ENCODE data around the gene FXYD6.
"Not testable (repeated sequence)": the region's sequence is repeated elsewhere in the genome, so short reads cannot be mapped to it uniquely, and the experiment has no call there.

The FXYD6 gene, protein sequence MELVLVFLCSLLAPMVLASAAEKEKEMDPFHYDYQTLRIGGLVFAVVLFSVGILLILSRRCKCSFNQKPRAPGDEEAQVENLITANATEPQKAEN

DNA sequence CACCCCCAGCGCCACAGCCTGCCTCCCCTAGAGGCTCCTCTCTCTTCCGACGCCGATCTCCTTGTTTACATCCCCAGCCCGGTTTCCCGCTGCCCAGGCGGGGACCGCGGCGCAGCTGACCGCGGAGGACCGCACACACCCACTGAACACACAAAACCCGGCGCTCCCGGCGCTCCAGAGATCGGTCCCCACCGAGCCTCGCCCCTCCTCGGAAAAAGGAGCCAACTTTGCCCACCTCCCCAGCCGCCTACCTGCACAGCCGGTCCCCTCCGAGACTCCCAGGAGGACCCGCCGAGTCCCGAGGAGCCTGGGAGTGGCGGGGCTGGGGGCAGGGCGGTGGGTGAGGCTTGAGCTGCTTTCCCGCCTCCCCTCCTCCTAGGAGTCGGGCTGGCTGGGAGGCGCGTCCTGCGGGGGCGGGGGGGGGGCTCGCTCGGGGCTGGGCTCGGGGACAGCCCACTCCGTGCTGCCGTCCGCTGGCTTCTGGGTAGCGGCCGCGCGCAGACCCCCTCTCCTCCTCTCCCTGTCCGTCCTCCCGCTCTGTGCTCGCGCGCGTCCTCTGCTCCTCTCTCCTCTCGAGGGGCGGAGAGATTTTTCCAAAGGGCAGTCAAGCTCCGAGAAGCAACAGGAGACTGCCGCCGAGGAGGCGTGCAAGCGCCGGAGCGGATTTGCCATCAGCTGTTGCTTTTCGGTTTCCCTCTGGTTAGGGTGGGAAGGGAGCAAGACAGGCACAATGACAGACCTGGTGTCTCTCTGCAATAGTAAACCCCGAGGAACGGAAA, at the start of gene FXYD6:
Gene FXYD6, minus strand, starts transcription at position 318 of the 779 bp plus-strand sequence. CDS start 33,882 bp downstream, outside the sequence.
- no peak for DNase-seq

DNA sequence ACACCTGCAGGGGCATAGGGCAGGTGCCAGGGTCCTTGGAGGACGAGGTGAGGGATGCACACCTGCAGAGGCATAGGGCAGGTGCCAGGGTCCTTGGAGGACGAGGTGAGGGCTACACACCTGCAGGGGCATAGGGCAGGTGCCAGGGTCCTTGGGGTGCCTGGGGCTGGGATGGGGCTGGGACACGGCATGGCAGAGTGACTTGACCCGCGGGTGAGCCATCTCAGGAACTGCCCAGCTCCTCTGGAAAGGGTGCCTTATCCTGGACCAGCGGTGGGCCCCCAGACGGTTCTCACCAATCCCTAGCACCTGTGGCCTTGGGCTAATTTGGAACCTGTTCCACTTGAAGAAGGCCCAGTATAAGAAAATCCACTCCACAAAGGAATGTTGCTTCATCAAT, 49.7 kb upstream of the FXYD6 start:
- not testable (repeated sequence) for DNase-seq

DNA sequence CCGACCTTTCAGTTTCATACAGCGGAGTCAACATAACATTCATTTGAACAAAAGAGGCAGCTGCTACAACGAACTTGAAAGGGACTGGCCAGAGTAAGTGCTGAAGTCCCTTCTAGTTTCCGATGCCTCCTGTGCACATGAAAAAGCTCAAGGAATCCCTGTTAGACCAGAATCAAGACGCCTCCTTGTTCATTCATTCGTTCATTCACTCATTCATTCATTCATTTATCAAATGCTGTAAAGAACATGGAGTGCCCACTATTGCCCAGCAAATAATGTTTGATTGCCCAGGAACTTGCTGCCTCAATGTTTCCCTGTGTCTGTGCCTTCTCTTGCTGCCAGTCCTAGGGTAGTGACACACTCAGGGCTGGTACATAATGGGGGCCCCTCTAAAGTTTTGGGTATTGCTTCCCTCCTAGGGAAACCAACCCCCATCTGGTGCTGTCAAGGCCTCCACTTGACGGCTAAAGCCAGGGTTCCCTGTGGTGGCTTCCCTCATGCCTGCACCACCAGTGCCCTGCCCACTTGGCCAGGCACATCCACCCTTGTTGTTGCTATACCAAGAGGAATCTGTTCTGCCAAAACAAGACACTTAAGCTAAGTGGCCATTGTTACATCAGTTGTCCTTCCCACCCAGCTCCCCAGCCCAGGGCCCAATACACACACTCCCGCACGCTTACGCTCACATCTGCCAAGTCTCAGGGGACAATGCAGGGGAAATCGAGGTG, 48.9 kb upstream of the FXYD6 start:
- no peak for DNase-seq

DNA sequence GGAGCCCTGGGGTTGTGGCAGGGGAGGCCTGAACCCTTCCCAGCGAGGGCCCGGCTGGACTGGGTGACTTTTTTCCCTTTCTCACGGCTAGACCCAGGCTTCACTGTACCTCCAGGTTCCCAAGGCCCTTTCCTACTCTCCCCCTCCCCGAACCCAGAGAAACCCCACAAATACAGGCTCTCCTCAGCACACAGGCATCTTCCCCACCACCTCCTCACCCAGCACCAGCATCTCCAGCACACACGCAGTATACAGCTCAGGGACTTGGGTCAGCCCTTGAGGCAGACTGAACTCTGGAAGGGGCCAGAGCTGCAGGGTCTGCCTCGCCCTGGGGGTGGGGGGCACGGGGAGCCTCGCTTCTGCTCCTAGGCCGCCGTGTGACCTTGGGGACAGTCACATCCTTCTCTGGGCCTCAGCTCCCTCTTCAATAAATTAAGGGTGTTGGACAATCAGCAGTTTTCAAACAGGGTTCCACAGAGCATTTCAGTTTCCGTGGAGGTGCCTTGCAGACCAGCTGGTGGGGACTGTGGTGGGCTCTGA, 48.2 kb upstream of the FXYD6 start:
- DNase-seq, result no peak

DNA sequence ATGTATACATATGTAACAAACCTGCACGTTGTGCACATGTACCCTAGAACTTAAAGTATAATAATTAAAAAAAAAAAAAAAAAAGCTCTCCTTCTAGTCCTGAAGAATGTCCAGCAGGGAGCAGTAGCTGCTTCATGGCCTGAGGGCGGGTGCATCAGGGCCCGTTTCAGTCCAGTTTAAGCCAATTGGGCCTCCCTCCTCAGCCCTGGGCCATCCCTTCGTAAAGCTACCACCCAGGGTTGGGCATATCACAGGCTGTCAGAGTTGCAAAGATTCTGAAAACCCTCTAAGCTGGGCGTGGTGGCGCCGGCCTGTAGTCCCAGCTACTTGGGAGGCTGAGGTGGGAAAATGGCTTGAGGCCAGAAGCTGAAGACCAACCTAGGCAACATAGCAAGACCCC, 47.3 kb upstream of the FXYD6 start:
- no peak for DNase-seq

DNA sequence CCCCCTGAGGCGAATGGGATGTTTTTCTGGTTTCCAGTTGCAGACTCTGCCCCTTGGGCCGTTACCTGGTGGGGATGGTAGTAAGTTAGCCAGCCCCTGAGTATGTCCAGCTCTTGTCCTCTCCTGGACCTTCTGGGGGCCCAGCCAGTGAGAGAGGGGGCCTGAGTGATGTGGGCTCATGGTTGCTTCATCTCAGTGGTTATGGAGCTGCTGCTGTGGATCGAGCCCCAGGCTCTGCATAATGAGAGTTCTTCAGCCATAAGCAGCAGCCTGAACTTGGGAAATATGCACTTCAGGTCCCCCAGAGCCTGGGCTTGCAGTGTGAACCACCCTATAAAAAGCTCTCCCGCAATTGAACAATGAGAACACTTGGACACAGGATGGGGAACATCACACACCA, 46.8 kb upstream of the FXYD6 start:
- DNase-seq, result no peak

DNA sequence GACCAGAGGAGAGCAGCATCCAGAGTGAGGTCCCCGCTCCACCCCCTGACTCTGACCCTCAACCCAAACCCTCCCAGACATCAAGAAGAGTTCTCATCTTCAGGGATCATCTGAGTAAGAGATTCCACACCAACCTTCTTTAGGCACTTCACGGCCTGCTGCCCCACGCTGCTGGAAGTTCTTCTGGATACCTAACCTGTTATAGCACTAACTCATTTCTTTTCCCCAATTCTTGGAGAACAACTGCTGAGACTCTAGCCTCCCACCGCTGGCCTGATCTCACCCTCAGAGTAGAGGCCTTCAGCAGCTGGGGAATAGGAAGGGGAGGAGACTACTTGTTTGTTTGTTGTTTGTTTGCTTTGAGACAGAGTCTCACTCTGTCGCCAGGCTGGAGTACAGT, 45.4 kb upstream of the FXYD6 start:
- no peak for DNase-seq

DNA sequence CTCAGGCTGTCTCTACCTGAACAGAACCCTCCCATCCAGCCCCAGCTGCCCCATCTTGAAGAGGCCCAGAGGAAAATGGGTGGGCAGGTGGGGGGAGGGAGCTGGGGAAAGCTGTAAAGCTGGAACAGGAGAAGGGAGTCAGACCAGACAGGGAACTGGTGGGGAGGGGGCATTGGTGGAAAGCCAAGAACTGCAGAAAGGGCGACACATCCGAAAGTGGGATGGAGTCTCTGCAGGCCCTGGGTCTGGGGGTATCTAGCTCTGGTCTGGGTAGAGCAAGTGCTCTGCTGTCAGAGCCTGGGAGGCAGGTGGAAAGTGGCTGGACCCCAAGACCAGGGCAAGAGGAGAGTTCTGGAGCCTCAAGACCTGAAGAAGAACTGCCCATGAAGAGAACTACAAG, 45.0 kb upstream of the FXYD6 start:
- DNase-seq, result no peak

DNA sequence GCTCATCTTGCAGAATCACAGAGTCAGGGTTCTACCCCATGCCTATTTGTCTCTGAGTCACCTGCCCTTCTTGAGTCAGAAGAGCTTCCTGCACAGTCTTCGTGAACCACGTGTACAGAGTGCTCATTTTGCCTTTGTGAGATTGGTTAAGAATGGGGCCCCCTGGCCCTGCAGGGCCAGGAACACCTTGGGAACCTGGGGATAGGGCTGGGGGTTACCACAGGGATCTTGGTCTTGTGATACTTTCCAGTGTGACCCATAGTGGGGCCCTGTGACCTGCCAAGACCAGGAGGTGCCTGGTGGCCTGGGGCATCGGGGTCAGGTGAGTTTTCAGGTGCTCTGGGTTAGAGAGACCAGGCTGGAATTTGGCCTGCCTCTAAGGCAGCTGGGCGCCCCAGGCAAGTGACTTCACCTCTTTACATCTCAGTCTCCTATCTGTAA, 43.3 kb upstream of the FXYD6 start:
- peak; percentile 39 for DNase-seq

DNA sequence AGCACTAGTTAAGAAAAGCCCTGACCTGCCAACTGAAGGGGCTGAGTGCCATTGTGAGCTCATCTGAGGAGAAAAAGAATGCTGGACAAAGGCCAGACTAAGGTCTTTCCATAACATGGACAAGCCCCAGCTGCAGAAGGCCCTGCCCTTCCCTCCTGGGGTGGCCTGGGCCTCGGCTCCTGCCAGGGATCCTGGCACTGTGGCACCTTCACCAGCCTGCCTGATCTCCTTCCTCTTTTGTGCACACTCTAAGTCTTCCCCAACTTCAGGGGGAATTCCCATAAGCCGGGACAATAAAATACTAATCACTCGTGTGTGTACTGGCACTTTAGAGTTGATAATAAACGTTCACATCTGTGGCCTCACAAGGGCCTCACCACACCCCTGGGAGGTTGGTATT, 42.9 kb upstream of the FXYD6 start:
- DNase-seq, result no peak

DNA sequence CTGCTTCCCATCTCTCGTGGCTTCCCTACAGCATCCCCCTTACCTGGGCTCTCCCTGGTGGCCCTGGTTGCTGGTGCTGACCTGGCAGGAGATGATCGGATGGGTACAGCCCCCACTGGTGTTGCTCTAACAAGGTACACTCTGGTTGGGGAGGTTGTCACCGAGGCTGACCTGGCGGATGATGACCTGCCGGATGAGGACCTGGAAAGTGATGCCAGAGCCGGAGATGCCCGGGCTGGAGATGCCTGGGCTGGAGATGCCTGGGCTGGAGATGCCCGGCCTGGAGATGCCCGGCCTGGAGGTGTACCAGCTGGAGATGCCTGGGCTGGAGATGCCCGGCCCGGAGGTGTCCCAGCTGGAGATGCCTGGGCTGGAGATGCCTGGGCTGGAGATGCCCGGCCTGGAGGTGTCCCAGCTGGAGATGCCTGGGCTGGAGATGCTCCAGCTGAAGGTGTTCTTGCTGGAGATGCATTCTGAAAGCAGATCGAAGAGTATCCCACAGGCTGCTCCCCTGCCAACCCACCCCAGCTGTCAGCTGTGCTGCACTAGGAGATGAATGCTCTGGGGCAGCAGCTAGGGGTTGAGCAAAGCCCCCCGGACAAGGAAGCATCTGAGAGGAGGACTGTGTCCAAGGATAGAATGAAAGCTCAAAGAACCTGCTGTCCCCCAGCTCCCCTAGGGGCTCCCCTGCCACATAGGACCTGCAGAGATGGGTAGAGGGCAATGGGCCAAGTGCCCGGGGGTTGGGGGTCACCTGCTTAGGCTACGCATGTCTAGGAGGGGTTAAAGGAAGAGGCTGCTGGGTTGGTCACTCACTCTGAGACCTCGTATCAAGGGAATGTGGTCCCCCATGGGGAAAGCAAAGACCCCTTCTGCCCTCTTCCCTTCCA, 42.2 kb upstream of the FXYD6 start:
- DNase-seq, result no peak

DNA sequence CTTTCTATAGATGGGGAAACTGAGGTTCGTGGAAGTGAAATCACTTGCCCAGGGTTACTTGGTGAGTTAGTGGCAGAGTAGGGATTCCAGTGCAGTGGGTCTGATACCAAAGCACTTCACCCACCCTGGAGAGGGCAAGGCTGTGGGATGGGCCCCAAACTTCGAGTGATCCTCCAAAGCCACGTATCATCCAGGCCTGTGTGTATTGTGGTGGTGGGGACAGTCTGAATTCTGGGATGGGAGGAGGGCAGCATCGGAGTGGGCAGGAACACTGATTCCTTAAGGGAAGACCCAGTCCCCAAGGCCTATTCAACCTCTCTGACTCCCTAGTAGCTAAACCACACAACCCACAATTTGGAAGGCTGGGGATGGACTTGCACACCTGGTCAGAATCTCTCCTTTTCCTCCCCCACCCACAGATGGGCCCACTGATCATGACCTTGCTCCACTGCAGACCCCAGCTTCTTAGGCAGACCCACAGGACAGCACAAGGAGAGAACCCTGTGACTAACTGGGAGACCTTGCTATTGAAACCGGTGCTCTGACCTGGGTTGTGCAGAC, 41.2 kb upstream of the FXYD6 start:
- no peak for DNase-seq

DNA sequence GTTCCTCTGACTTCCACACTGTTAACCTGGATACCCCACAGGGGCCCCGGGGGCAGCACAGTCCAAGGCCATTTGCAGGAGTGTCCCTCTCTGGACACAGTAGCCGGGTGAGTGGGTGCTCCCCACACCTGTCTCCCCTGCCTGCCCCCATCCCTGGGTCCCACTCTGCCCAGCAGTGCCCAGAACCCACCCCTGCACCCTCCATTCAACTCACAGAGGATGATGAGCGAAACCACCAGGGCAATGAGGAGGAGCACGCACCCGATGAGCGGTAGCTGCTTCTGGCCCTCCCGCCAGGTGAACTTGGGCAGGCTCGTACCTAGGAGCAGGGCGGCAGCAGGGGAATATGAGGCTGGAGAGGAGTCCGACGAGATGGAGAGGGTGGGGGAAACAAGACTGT, 40.5 kb upstream of the FXYD6 start:
- DNase-seq, result no peak

DNA sequence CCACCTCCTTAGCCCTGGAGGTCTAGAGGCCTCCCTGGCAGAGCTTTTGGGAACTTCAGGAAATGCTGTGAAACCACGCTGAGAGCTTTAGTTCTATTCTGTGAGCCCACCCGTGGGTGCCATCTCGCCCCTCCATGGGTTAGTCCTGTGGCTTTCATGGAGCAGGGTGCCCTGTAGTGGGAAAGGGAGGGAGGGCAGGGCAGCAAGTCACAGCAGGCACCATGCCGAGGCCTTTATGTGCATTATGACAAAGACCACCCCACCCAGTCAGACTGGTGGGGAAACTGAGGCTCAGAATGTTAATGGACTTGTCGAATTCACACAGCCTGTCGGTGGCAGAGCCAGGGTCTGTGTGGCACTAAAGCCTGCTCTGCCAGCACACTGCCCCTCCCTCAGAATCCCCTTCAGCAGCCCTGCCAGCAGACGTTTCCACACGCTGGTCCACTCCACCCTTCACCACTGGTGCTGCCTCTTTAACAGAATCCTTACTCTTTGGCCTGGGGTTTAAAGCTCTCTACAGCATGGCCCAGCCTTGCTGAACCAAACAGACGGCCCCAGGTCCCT, 39.3 kb upstream of the FXYD6 start:
- no peak for DNase-seq

DNA sequence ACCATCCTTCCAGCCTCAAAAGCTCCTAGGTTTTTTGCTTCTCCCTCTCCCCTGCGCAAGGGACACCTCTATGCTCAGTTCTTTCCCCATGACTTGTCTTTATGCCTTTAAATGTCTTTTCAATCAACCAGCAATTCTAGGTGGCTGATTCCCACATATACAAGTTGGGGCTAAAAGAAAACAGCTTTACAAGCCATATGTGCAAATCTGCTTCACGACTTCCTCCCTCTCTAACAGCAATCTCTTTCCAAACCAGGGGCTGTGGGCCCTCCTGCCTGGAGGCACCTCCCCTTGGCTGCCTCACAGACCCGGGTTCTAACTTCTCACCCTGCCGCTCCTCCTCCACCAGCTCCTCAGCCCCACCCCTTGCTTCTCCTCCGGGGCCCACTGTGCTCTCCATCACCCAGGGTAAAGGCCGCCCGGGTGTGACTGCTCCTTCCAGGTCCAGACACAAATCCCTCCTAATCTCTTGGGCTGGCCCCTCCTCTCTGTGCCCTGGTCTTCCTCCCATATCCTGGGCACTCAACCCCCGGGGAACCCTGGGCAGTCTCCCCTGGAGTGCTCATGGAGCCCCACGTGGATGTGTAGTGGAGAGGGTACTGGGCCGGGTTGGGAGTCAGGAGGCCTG, 38.6 kb upstream of the FXYD6 start:
- no peak for DNase-seq

DNA sequence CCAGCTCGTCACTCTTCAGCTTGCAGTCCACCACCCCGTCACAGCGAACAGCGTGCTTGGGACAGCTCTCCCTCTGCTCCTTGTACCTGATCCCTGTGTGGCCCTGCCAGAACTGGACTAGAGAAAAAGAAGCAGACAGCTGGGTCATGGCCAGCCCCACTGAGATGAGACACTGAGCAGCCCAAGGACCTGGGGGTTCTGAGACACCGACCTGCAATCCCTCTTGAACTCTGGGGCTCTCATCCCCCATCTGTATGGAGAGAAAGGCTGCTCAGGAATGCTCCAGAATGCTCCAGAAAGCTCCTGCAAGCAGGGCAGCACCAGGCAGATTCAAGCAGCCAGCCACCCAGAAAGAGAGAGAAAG, 37.9 kb upstream of the FXYD6 start:
- no peak for DNase-seq

DNA sequence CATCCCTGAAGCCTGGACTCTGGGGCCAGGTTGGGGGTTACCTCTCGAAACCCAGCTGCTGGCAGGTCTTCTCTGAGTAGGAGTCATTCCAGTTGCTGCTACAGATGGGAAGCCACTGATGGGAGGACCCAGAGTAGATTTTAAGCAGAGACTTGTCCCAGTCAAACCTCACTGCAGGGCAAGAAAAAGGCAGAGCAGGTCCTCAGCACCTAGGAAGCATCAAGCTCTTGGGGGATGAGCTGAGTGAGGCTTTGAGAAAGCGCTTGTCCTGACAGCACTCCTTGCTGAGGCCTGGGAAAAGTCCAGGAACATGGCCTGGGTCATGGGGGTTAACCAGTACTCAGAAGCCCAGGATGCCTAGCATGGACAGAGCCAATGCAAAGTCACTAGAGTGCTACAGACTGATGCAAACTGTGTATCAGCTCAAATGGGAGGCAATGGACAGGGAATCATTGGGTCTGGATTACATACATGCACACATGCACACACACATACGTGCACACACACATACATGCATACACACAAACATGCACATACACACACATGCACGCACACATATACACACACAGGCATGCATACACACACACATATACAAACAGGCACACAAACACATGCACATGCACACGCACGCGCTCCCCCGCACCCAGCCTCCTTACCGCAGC, 37.4 kb upstream of the FXYD6 start:
- no peak for DNase-seq

DNA sequence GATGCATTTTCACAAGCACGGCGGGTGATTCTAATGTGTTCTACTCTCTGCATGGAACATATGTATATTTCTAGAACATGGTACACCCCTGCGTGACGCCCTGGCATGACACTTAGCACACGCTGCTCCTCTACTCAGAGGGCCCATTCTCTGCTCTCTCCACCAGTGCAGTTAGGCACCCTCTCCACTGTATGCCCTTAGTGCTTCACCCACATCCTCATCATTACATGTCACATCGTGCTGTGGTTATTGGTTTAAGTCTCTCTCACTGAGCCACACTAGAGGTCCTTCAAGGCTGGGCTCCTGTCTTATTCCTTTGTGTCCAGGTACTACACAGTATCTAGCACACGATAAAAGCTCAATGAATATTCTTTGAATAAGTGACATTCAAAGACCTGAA, 36.0 kb upstream of the FXYD6 start:
- DNase-seq, result no peak

DNA sequence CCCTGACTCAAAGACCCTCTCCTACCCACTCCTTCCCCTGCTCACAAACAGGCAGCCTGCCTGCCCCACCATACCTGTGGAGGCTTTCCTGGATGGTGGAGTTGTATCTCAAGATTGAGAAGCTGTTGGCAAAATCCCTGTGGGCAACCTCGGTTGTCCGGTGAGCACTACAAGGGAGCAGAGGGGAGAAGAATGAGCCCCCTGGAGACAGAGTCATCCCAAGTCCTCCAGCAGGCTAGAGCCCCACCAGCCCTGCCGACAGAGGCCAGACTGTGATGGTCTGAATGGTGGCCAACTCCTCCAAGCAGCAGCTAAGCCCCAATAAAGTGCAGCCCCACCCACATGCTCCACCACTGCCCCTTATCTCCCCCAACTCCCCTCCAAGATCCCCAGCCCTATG, 35.2 kb upstream of the FXYD6 start:
- no peak for DNase-seq

DNA sequence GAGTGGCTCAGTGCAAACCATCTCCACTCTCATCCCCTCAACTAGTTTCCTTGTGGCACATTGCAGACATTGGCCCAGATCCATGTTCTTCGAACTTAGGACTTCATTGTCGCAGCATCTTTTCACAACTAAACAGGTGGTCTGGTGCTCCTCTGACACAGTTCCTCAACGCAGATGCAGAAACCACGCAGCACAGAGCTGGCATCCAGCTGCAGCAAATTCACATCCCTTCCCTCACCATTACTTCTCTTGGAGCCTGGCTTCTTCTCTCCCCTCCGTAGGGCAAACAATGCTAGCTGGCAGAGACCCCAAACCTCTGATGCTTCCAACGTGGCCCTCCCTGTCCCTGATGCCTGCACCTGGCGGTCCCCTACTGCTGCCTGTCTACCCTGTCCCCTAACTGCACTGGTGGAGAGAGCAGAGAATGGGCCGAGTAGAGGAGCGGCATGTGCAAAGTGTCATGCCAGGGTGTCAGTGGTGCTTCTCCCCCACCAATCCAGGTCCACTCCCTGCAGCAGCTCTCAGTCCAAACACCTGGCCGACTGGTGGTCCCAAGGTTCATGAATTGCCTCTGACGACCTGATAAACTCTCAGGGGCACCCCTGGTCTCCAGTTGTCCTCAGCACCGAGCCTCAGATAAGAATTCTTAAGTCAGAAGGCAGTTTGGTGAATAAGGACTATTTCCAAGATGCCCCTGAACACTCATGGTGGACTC, 34.6 kb upstream of the FXYD6 start:
- DNase-seq, result no peak

DNA sequence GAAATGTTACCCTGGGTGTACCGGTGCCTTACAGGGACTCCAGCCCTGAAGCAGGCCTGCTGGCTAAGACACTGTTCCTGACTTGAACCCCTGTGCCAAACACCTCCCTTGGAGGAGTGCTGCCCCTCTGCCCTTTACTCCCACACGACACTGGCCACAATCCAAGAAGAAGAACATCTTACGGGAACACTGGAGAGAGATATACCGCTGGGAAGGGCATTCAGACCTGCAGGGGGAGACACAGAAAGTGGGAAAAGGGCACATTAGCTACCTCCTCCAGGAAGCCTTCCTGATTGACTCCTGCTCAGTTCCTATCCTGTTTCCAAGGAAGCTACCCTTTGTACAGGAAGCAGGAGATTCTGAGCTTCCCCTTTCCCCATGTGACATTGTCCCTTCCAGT, 34.1 kb upstream of the FXYD6 start:
- no peak for DNase-seq
